ENCODE results near the gene GULP1. TPM values are rescaled to one million over a fixed set of nuclear protein-coding genes. Genes with fewer than 3 reads are reported as not detected.

Gene GULP1
- total RNA-seq, 1 experiment from 2014 or later: 86.8 TPM

GRCh38 chr2:188248513-188248912 is 43.2 kb upstream of the GULP1 start:
- no peaks in the 10 kb centered on the region for H3K9me3 Mint-ChIP-seq (ENCODE audit: low read depth, unreplicated experiment)
- no peaks in the 10 kb centered on the region for H3K4me1 Mint-ChIP-seq (ENCODE audit: low read depth, unreplicated experiment)
- CTCF ChIA-PET: no interaction called here
- intact Hi-C loops (cut with micrococcal nuclease; ENCODE audit: unreplicated experiment): no loop called here
- H3K36me3 Mint-ChIP-seq (ENCODE audit: insufficient read depth, unreplicated experiment): no peaks in the 10 kb centered on the region
- no peak overlapping the region for H3K27ac Mint-ChIP-seq (ENCODE audit: unreplicated experiment)
- no TSS peak for BruUV-seq (replicated peaks)
- no peak overlapping the region for H3K4me3 Mint-ChIP-seq (ENCODE audit: low read depth, unreplicated experiment)
- no peak for DNase-seq
- H3K27me3 Mint-ChIP-seq (ENCODE audit: unreplicated experiment): no peaks in the 10 kb centered on the region
- no peak for TF ChIP-seq CTCF (IDR thresholded peaks at IDR 0.05; ENCODE audit: unreplicated experiment)

- DNase-seq: no peak
- Mint-ChIP-seq H3K27ac (ENCODE audit: unreplicated experiment) (no peak overlapping the region), H3K36me3 (ENCODE audit: insufficient read depth, unreplicated experiment) (no peaks in the 10 kb centered on the region), H3K4me3 (ENCODE audit: low read depth, unreplicated experiment) (no peak overlapping the region), H3K4me1 (ENCODE audit: low read depth, unreplicated experiment) (no peaks in the 10 kb centered on the region), H3K9me3 (ENCODE audit: low read depth, unreplicated experiment) (no peaks in the 10 kb centered on the region), H3K27me3 (ENCODE audit: unreplicated experiment) (no peaks in the 10 kb centered on the region)
- TF ChIP-seq CTCF (IDR thresholded peaks at IDR 0.05; ENCODE audit: unreplicated experiment): no peak
- intact Hi-C loops (cut with micrococcal nuclease; ENCODE audit: unreplicated experiment): no loop called here
- BruUV-seq (replicated peaks): no TSS peak
- CTCF ChIA-PET: no interaction called here
Observed at GRCh38 chr2:188251034-188251433, 40.6 kb upstream of the GULP1 start.

GRCh38 chr2:188256420-188256819 is 35.3 kb upstream of the GULP1 start:
- Mint-ChIP-seq H3K27ac (ENCODE audit: unreplicated experiment) (no peak overlapping the region), H3K36me3 (ENCODE audit: insufficient read depth, unreplicated experiment) (no peaks in the 10 kb centered on the region), H3K9me3 (ENCODE audit: low read depth, unreplicated experiment) (no peaks in the 10 kb centered on the region), H3K27me3 (ENCODE audit: unreplicated experiment) (no peaks in the 10 kb centered on the region), H3K4me3 (ENCODE audit: low read depth, unreplicated experiment) (no peak overlapping the region), H3K4me1 (ENCODE audit: low read depth, unreplicated experiment) (no peaks in the 10 kb centered on the region)
- intact Hi-C loops (cut with micrococcal nuclease; ENCODE audit: unreplicated experiment): no loop called here
- no peak for TF ChIP-seq CTCF (IDR thresholded peaks at IDR 0.05; ENCODE audit: unreplicated experiment)
- no TSS peak for BruUV-seq (replicated peaks)
- CTCF ChIA-PET: no interaction called here
- DNase-seq: no peak

- H3K27me3 Mint-ChIP-seq (ENCODE audit: unreplicated experiment): no peaks in the 10 kb centered on the region
- CTCF ChIA-PET: no interaction called here
- no peaks in the 10 kb centered on the region for H3K4me1 Mint-ChIP-seq (ENCODE audit: low read depth, unreplicated experiment)
- DNase-seq: no peak
- intact Hi-C loops (cut with micrococcal nuclease; ENCODE audit: unreplicated experiment): no loop called here
- H3K9me3 Mint-ChIP-seq (ENCODE audit: low read depth, unreplicated experiment): peaks cover 2% of the 10 kb centered on the region
- H3K27ac Mint-ChIP-seq (ENCODE audit: unreplicated experiment): no peak overlapping the region
- no peaks in the 10 kb centered on the region for H3K36me3 Mint-ChIP-seq (ENCODE audit: insufficient read depth, unreplicated experiment)
- no peak overlapping the region for H3K4me3 Mint-ChIP-seq (ENCODE audit: low read depth, unreplicated experiment)
- no TSS peak for BruUV-seq (replicated peaks)
- TF ChIP-seq CTCF (IDR thresholded peaks at IDR 0.05; ENCODE audit: unreplicated experiment): no peak
Observed at GRCh38 chr2:188265315-188265714, 26.4 kb upstream of the GULP1 start.

GRCh38 chr2:188267776-188268175 is 23.9 kb upstream of the GULP1 start:
- H3K27me3 Mint-ChIP-seq (ENCODE audit: unreplicated experiment): no peaks in the 10 kb centered on the region
- H3K4me3 Mint-ChIP-seq (ENCODE audit: low read depth, unreplicated experiment): no peak overlapping the region
- H3K9me3 Mint-ChIP-seq (ENCODE audit: low read depth, unreplicated experiment): peaks cover 2% of the 10 kb centered on the region
- TF ChIP-seq CTCF (IDR thresholded peaks at IDR 0.05; ENCODE audit: unreplicated experiment): no peak
- H3K27ac Mint-ChIP-seq (ENCODE audit: unreplicated experiment): no peak overlapping the region
- BruUV-seq (replicated peaks): no TSS peak
- CTCF ChIA-PET: no interaction called here
- DNase-seq: no peak
- no peaks in the 10 kb centered on the region for H3K4me1 Mint-ChIP-seq (ENCODE audit: low read depth, unreplicated experiment)
- H3K36me3 Mint-ChIP-seq (ENCODE audit: insufficient read depth, unreplicated experiment): no peaks in the 10 kb centered on the region
- intact Hi-C loops (cut with micrococcal nuclease; ENCODE audit: unreplicated experiment): no loop called here
